WI38 (cell line): ENCODE data around the gene STON2.
"Not testable (repeated sequence)": the region's sequence is repeated elsewhere in the genome, so short reads cannot be mapped to it uniquely, and the experiment has no call there.

ENCODE experiments used
- H3K4me3 ChIP-seq: 2 replicates; pipeline ENCODE4 v1.5.1; 2011; ENCODE audit warnings: low read depth, mild to moderate bottlenecking, control low read depth, low read length
- TF ChIP-seq, protein P1 (sequence below): IDR thresholded peaks from 2 replicates; pipeline ENCODE4 v1.5.1; 2012; ENCODE audit warnings: low read depth, mild to moderate bottlenecking, control low read depth, low read length

STON2 gene

DNA sequence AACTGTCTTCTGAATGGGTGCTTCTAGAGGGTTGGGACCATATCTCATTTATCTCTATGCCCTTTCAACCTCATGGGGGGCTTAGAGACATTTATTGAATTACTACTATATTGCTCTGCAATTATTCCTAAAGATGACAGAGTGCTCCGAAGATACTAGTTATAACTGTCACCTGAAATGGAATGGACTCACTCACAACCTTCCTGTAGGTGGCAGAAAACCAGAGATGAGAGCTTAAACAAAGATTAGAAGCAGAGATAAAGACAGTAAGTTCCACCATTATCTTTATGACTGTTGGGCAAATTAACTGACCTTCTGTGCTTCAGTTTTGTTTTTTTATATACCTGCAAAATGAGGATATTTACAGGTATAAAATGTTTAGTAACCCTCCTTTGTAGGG lies 147.8 kb downstream of the STON2 start:
- no peak overlapping the region for H3K4me3 ChIP-seq
- TF ChIP-seq, protein P1, sequence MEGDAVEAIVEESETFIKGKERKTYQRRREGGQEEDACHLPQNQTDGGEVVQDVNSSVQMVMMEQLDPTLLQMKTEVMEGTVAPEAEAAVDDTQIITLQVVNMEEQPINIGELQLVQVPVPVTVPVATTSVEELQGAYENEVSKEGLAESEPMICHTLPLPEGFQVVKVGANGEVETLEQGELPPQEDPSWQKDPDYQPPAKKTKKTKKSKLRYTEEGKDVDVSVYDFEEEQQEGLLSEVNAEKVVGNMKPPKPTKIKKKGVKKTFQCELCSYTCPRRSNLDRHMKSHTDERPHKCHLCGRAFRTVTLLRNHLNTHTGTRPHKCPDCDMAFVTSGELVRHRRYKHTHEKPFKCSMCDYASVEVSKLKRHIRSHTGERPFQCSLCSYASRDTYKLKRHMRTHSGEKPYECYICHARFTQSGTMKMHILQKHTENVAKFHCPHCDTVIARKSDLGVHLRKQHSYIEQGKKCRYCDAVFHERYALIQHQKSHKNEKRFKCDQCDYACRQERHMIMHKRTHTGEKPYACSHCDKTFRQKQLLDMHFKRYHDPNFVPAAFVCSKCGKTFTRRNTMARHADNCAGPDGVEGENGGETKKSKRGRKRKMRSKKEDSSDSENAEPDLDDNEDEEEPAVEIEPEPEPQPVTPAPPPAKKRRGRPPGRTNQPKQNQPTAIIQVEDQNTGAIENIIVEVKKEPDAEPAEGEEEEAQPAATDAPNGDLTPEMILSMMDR = no peak

DNA sequence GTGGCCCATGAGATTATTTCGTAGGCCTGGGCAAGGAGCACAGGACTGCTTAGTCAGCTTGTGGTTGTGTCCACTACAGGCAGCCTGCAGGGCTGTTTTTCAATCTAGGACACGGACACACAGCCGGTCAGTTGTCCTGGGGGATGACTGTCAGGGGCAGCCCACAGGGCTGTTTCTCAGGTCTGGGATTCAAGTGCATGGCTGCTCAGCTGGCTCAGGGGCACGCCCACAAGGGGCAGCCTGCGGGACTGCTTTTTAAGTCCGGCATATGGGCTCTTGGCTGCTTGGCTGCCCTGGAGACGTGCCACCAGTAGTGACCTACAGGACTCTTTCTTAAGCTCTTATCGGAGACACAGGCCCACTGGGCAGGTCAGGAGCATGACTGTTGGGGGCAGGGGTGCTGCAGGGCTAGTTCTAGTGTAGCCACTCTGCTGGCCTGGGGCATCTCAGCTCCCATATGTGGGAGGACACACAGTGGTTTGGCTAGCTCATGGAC lies 152.8 kb downstream of the STON2 start:
- H3K4me3 ChIP-seq = no peak overlapping the region
- TF ChIP-seq, protein P1 = no peak

DNA sequence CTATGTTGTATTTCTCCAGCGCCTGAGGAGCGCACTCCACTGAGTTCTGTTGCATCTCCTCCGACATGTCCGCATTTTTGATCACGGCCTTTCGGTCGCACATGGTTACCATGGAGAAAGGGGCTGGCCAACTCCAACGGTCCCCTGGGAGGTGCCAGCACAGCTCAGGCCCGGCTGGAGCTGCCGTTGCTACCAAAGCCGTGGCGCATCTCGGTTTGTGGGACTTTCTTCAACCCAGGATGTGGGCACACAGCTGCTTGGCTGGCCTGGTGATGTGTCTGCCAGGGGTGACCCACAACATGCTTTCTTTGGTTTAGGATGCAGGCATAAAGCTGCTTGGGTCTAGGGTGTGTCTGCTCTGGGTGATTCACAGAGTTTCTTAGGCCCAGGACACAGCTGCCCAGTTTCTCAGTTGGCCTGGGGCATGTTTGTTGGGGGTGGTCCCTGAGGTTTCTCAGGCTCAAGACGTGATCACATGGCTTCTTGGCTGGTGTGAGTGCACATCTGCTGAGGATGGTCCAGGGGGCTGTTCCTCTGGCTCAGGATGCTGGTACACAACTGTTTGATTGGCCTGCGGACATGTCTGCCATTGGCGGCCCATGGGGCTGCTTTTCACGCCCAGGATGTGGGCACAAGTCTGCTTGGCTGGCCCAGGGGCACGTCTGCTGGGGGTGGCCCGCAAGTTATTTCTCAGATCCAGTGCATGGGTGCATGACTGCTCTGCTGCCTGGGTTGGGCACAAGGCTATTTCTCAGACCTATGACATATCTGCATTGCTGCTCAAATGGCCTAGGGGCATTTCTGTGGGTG lies 153.5 kb downstream of the STON2 start:
- TF ChIP-seq, protein P1 = no peak
- H3K4me3 ChIP-seq = no peak overlapping the region

DNA sequence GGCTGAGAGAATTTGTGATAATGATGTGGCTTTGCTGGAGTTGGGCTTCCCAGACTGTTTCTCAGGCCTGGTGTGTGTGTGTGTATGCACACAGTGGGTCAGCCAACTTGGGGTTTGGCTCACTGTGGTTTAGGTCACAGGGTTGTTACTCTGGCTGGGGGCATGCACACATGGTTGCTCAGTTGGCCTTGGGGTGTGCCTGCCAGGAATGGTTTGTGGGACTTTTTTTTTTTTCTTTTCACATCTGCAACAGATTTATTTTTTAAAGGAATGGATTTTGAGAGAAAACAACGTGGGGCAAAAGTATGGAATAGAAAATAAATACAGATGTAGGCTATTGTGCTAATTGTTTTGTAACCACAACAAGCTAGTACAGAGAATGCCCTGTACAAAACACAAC lies 154.4 kb downstream of the STON2 start:
- H3K4me3 ChIP-seq = no peak overlapping the region
- TF ChIP-seq, protein P1 = no peak

DNA sequence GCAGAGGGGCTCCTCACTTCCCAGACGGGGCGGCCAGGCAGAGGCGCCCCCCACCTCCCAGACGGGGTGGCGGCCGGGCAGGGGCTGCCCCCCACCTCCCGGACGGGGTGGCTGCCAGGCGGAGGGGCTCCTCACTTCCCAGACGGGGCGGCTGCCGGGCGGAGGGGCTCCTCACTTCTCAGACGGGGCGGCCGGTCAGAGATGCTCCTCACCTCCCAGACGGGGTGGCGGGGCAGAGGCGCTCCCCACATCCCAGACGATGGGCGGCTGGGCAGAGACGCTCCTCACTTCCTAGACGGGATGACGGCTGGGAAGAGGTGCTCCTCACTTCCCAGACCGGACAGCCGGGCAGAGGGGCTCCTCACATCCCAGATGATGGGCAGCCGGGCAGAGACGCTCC lies 155.7 kb downstream of the STON2 start:
- not testable (repeated sequence) for H3K4me3 ChIP-seq

DNA sequence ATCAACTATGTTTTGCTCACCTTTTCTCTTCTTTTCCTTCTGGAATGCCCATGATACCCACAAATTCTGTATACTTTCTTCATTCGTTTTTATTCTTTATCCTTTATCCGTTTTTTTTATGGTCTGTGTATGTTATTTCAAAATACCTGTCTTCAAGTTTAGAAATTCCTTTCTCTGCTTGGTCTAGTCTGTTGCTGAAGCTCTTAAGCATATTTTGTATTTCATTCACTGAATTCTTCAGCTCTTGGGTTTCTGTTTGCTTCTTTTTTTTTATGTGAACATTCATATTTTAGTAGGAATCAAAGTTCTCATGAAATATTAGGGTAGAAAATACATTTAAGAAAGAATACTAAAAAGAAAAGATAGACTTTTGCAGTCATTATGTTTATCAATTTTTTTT lies 156.6 kb downstream of the STON2 start:
- TF ChIP-seq, protein P1 = no peak
- H3K4me3 ChIP-seq = no peak overlapping the region

DNA sequence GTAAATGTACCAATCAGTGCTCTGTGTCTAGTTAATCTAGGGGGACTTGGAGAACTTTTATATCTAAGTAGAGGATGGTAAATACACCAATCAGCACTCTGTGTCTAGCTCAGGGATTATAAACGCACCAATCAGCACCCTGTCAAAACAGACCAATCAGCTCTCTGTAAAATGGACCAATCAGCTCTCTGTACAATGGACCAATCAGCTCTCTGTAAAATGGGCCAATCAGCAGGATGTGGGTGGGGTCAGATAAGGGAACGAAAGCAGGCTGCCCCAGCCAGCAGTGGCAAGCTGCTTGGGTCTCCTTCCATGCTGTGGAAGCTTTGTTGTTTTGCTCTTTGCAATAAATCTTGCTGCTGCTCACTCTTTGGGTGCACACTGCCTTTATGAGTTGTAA lies 163.3 kb downstream of the STON2 start:
- H3K4me3 ChIP-seq = not testable (repeated sequence)

DNA sequence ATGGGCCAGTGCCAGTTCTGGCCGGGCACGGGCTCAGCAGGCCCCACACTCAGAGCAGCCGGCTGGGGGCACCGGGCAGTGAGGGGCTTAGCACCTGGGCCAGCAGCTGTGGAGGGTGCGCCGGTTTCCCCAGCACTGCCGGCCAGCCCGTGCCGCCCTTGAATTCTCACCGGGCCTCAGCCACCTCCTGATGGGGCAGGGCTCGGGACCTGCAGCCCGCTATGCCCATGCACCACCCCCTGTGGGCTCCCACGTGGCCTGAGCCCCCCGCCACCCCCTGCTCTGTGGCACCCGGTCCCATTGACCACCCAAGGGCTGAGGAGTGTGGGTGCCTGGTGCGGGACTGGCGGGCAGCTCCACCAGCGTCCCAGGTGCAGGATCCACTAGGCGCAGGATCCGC lies 164.0 kb downstream of the STON2 start:
- TF ChIP-seq, protein P1 = no peak

More for the DNA sequence above, 164.0 kb downstream of the STON2 start:
- H3K4me3 ChIP-seq = no peak overlapping the region
